WTC11 (cell line): ENCODE results near the gene NAT8L.

Experiments
- CREM ChIP-seq: sonication (generic); formaldehyde crosslinking; IDR thresholded peaks from 2 replicates; pipeline ENCODE4 v1.8.1; 2022; ENCODE audit warnings: mild to moderate bottlenecking, missing genetic modification reagents, moderate library complexity
- CTCF ChIP-seq: fragments of 200-600 bp; IDR thresholded peaks from 2 replicates; pipeline ENCODE4 v1.8.0; 2022; ENCODE audit warnings: antibody characterized with exemption
- NR3C1 ChIP-seq: sonication (generic); formaldehyde crosslinking; conservative IDR thresholded peaks from 2 replicates; pipeline ENCODE4 v1.8.1; 2023; ENCODE audit warnings: low read depth, mild to moderate bottlenecking, missing genetic modification reagents
- ZNF416 ChIP-seq: fragments of 250-450 bp; sonication (Bioruptor Pico); IDR thresholded peaks from 2 replicates; pipeline ENCODE4 v1.9.0; 2021; ENCODE audit warnings: mild to moderate bottlenecking, inconsistent platforms

GRCh38 chr4:2040391-2041238 lies 18.5 kb upstream of the NAT8L start:
- no peak for TF ChIP-seq CTCF
- no peak for TF ChIP-seq CREM
- no peak for TF ChIP-seq NR3C1
- TF ChIP-seq ZNF416 (CRISPR knock-in tag): no peak
